OCI-LY3 (cell line): ENCODE data around the gene ARHGAP6.

Source experiments
- CTCF ChIP-seq: fragments of 200-600, 300-600 bp; sonication (generic); IDR thresholded peaks from 2 replicates; pipeline ENCODE4 v1.5.1; 2014; ENCODE audit warnings: antibody characterized with exemption, low read length, low read depth
- EZH2phosphoT487 ChIP-seq: fragments of 200-600 bp; shearing (Covaris generic); IDR thresholded peaks from 2 replicates; pipeline ENCODE4 v1.6.1; 2018; ENCODE audit warnings: antibody characterized with exemption, mixed run types, low read depth

GRCh38 chrX:11311706-11312105, 354.0 kb downstream of the ARHGAP6 start:
- TF ChIP-seq CTCF (no peak), EZH2phosphoT487 (no peak)
